Ectodermal cell (in vitro differentiated cells): ENCODE data around the gene ADGRA1.
"Not testable (repeated sequence)": the region's sequence is repeated elsewhere in the genome, so short reads cannot be mapped to it uniquely, and the experiment has no call there.

Experiments
- H3K27ac ChIP-seq: 2 replicates; pipeline ENCODE4 v1.7.0; 2013; ENCODE audit warnings: mild to moderate bottlenecking, low read depth, low read length; ENCODE audit not compliant: insufficient read depth, poor library complexity, severe bottlenecking
- H3K27me3 ChIP-seq: 2 replicates; pipeline ENCODE4 v1.7.0; 2013; ENCODE audit warnings: mild to moderate bottlenecking, low read length; ENCODE audit not compliant: insufficient read depth, control insufficient read depth, poor library complexity, severe bottlenecking
- H3K36me3 ChIP-seq: one replicate; pipeline ENCODE4 v1.7.0; 2013; ENCODE audit warnings: low read length; ENCODE audit not compliant: control insufficient read depth, insufficient read depth
- H3K4me1 ChIP-seq: one replicate; pipeline ENCODE4 v1.7.0; 2013; ENCODE audit warnings: low read length; ENCODE audit not compliant: control insufficient read depth, insufficient read depth
- H3K4me3 ChIP-seq: 2 replicates; pipeline ENCODE4 v1.7.0; 2013; ENCODE audit warnings: low read depth, low read length, control low read depth; ENCODE audit not compliant: insufficient read depth
- H3K9me3 ChIP-seq: 2 replicates; pipeline ENCODE4 v1.7.0; 2013; ENCODE audit warnings: mild to moderate bottlenecking, low read length, moderate library complexity; ENCODE audit not compliant: control insufficient read depth
- WGBS, 2 experiments: methylation state at CpG; one replicate each; pipeline ENCODE4 v1.1.7; 2013; ENCODE audit warnings: missing lambda C conversion rate in 2 of 2; 5-methylcytosine and 5-hydroxymethylcytosine counted together

The ADGRA1 gene

GRCh38 chr10:133169173-133169947, 81.6 kb downstream of the ADGRA1 start:
- Histone ChIP-seq H3K4me1 (no peaks in the 10 kb centered on the region), H3K27me3 (no peaks in the 10 kb centered on the region), H3K27ac (no peak overlapping the region), H3K36me3 (no peaks in the 10 kb centered on the region), H3K4me3 (no peak overlapping the region), H3K9me3 (no peaks in the 10 kb centered on the region)
- WGBS, 2 experiments, result 95% methylated on average over 30 of the region's 30 CpGs

- Histone ChIP-seq H3K4me3 (no peak overlapping the region), H3K4me1 (no peaks in the 10 kb centered on the region), H3K27me3 (no peaks in the 10 kb centered on the region), H3K9me3 (no peaks in the 10 kb centered on the region), H3K27ac (no peak overlapping the region), H3K36me3 (no peaks in the 10 kb centered on the region)
- 95 to 96% methylated on average over 17 of the region's 17 CpGs for WGBS, 2 experiments
These were observed 82.4 kb downstream of the ADGRA1 start for GRCh38 chr10:133170092-133170491.

GRCh38 chr10:133173860-133174640, 86.3 kb downstream of the ADGRA1 start:
- H3K27me3 ChIP-seq, result no peaks in the 10 kb centered on the region
- no peaks in the 10 kb centered on the region for H3K36me3 ChIP-seq
- no peaks in the 10 kb centered on the region for H3K4me1 ChIP-seq
- H3K9me3 ChIP-seq, result no peaks in the 10 kb centered on the region
- no peak overlapping the region for H3K27ac ChIP-seq
- H3K4me3 ChIP-seq, result no peak overlapping the region
- 94% methylated on average over 15 of the region's 15 CpGs for WGBS, 2 experiments

GRCh38 chr10:133174689-133175263, 87.1 kb downstream of the ADGRA1 start:
- no peak overlapping the region for H3K27ac ChIP-seq
- 62 to 63% methylated on average over 3 of the region's 3 CpGs for WGBS, 2 experiments
- no peaks in the 10 kb centered on the region for H3K9me3 ChIP-seq
- H3K36me3 ChIP-seq, result no peaks in the 10 kb centered on the region
- H3K27me3 ChIP-seq, result no peaks in the 10 kb centered on the region
- H3K4me1 ChIP-seq, result no peaks in the 10 kb centered on the region
- no peak overlapping the region for H3K4me3 ChIP-seq

- H3K4me3 ChIP-seq, H3K4me1 ChIP-seq, H3K9me3 ChIP-seq, H3K36me3 ChIP-seq, H3K27ac ChIP-seq, H3K27me3 ChIP-seq: not testable (repeated sequence)
- 91% methylated on average over 4 of the region's 4 CpGs for WGBS, 2 experiments
These were observed 87.9 kb downstream of the ADGRA1 start for GRCh38 chr10:133175624-133176023.

- 93 to 96% methylated on average over 4 of the region's 4 CpGs for WGBS, 2 experiments
- no peaks in the 10 kb centered on the region for H3K27me3 ChIP-seq
These were observed 88.8 kb downstream of the ADGRA1 start for GRCh38 chr10:133176546-133176945.

GRCh38 chr10:133177380-133178157, 89.8 kb downstream of the ADGRA1 start:
- H3K36me3 ChIP-seq, result no peaks in the 10 kb centered on the region
- no peaks in the 10 kb centered on the region for H3K9me3 ChIP-seq
- 94 to 95% methylated on average over 12 of the region's 12 CpGs for WGBS, 2 experiments
- no peaks in the 10 kb centered on the region for H3K27me3 ChIP-seq
- no peaks in the 10 kb centered on the region for H3K4me1 ChIP-seq
- no peak overlapping the region for H3K27ac ChIP-seq
- no peak overlapping the region for H3K4me3 ChIP-seq

More at GRCh38 chr10:133176546-133176945, 88.8 kb downstream of the ADGRA1 start:
- no peaks in the 10 kb centered on the region for H3K36me3 ChIP-seq
- no peaks in the 10 kb centered on the region for H3K4me1 ChIP-seq
- no peaks in the 10 kb centered on the region for H3K9me3 ChIP-seq
- no peak overlapping the region for H3K4me3 ChIP-seq
- H3K27ac ChIP-seq, result no peak overlapping the region

- H3K9me3 ChIP-seq, result no peaks in the 10 kb centered on the region
- 94 to 95% methylated on average over 29 of the region's 29 CpGs for WGBS, 2 experiments
- no peak overlapping the region for H3K4me3 ChIP-seq
- no peak overlapping the region for H3K27ac ChIP-seq
- no peaks in the 10 kb centered on the region for H3K27me3 ChIP-seq
- no peaks in the 10 kb centered on the region for H3K4me1 ChIP-seq
- H3K36me3 ChIP-seq, result no peaks in the 10 kb centered on the region
These were observed 90.8 kb downstream of the ADGRA1 start for GRCh38 chr10:133178357-133179127.

- H3K4me3 ChIP-seq, result no peak overlapping the region
- H3K27ac ChIP-seq, result no peak overlapping the region
- 82 to 85% methylated on average over 11 of the region's 11 CpGs for WGBS, 2 experiments
- H3K9me3 ChIP-seq, result no peaks in the 10 kb centered on the region
- no peaks in the 10 kb centered on the region for H3K27me3 ChIP-seq
- no peaks in the 10 kb centered on the region for H3K36me3 ChIP-seq
- no peaks in the 10 kb centered on the region for H3K4me1 ChIP-seq
These were observed 91.4 kb downstream of the ADGRA1 start for GRCh38 chr10:133179128-133179520.
